Loucy (cell line): ENCODE data around the gene P2RX3.
"Not testable (repeated sequence)": the region's sequence is repeated elsewhere in the genome, so short reads cannot be mapped to it uniquely, and the experiment has no call there.

Experiments
- H2AFZ ChIP-seq: fragments of 200-600 bp; sonication (generic); 2 replicates; pipeline ENCODE4 v1.6.0; 2016; ENCODE audit warnings: antibody characterized with exemption, mild to moderate bottlenecking, low read length, moderate library complexity
- H3F3A ChIP-seq: fragments of 200-600 bp; 2 replicates; pipeline ENCODE4 v1.6.0; 2016; ENCODE audit warnings: antibody characterized with exemption, low read depth, mild to moderate bottlenecking
- H3K27me3 ChIP-seq: fragments of 200-600 bp; sonication (generic); 2 replicates; pipeline ENCODE4 v1.6.1; 2014; ENCODE audit warnings: low read length, mild to moderate bottlenecking; ENCODE audit not compliant: insufficient read depth, poor library complexity, severe bottlenecking
- H3K36me3 ChIP-seq: fragments of 200-600 bp; sonication (generic); 2 replicates; pipeline ENCODE4 v1.6.1; 2016; ENCODE audit warnings: low read length; ENCODE audit not compliant: insufficient read depth
- H3K4me1 ChIP-seq: fragments of 200-600 bp; sonication (generic); 2 replicates; pipeline ENCODE4 v1.5.1; 2014; ENCODE audit warnings: low read length, mild to moderate bottlenecking; ENCODE audit not compliant: insufficient read depth, poor library complexity, severe bottlenecking
- H3K4me2 ChIP-seq: fragments of 200-600 bp; sonication (generic); 2 replicates; pipeline ENCODE4 v1.6.0; 2014; ENCODE audit warnings: antibody characterized with exemption, low read length, low read depth, mild to moderate bottlenecking; ENCODE audit not compliant: poor library complexity, severe bottlenecking
- H3K4me3 ChIP-seq: fragments of 200-600 bp; sonication (generic); 2 replicates; pipeline ENCODE4 v1.5.1; 2014; ENCODE audit warnings: low read length, mild to moderate bottlenecking, mixed read lengths; ENCODE audit not compliant: poor library complexity, severe bottlenecking
- H3K79me2 ChIP-seq: fragments of 200-600 bp; sonication (generic); 2 replicates; pipeline ENCODE4 v1.6.1; 2014; ENCODE audit warnings: low read length; ENCODE audit not compliant: insufficient read depth
- H3K9ac ChIP-seq: fragments of 200-600 bp; sonication (generic); 2 replicates; pipeline ENCODE4 v1.6.0; 2014; ENCODE audit warnings: mild to moderate bottlenecking, low read depth, low read length, moderate library complexity; ENCODE audit not compliant: poor library complexity, severe bottlenecking
- H3K9me2 ChIP-seq: fragments of 200-600 bp; sonication (generic); replicated peaks from 2 replicates; pipeline ENCODE4 v1.6.1; 2016; ENCODE audit warnings: low read depth, low read length, mixed read lengths
- H3K9me3 ChIP-seq: fragments of 200-600 bp; sonication (generic); 2 replicates; pipeline ENCODE4 v1.6.1; 2014; ENCODE audit warnings: mild to moderate bottlenecking, antibody characterized with exemption, low read length, low read depth; ENCODE audit not compliant: insufficient read depth
- H4K20me1 ChIP-seq: fragments of 200-600 bp; sonication (generic); 2 replicates; pipeline ENCODE4 v1.6.0; 2014; ENCODE audit warnings: antibody characterized with exemption, low read length, mild to moderate bottlenecking; ENCODE audit not compliant: insufficient read depth, poor library complexity, severe bottlenecking
- CTCF ChIP-seq: fragments of 200-600 bp; sonication (generic); conservative IDR thresholded peaks from 2 replicates; pipeline ENCODE4 v1.5.1; 2014; ENCODE audit warnings: mild to moderate bottlenecking, antibody characterized with exemption, low read length
- EZH2phosphoT487 ChIP-seq: fragments of 200-600 bp; IDR thresholded peaks from 2 replicates; pipeline ENCODE4 v1.6.1; 2018; ENCODE audit warnings: antibody characterized with exemption, mild to moderate bottlenecking, moderate library complexity, borderline replicate concordance

The P2RX3 gene

GRCh38 chr11:57359896-57360690, 21.9 kb downstream of the P2RX3 start:
- H4K20me1 ChIP-seq, result no peaks in the 10 kb centered on the region
- H2AFZ ChIP-seq, result no peak overlapping the region
- peaks cover 4% of the 10 kb centered on the region; the same call in 1 of the 2 replicates for H3F3A ChIP-seq
- H3K79me2 ChIP-seq, result no peaks in the 10 kb centered on the region
- H3K36me3 ChIP-seq, result no peaks in the 10 kb centered on the region
- H3K4me1 ChIP-seq, result peaks cover 24% of the 10 kb centered on the region
- H3K4me2 ChIP-seq, result no peak overlapping the region
- H3K9me3 ChIP-seq, result no peaks in the 10 kb centered on the region
- no peak overlapping the region for H3K9ac ChIP-seq
- H3K4me3 ChIP-seq, result no peak overlapping the region
- TF ChIP-seq CTCF (no peak), EZH2phosphoT487 (no peak)
- no peaks in the 10 kb centered on the region for H3K9me2 ChIP-seq
- H3K27me3 ChIP-seq, result no peaks in the 10 kb centered on the region

GRCh38 chr11:57360991-57361390, 22.8 kb downstream of the P2RX3 start:
- no peaks in the 10 kb centered on the region for H3K9me2 ChIP-seq
- H3K4me1 ChIP-seq, result peaks cover 16% of the 10 kb centered on the region
- no peaks in the 10 kb centered on the region for H3K36me3 ChIP-seq
- H3F3A ChIP-seq, result peaks cover 4% of the 10 kb centered on the region; the same call in 1 of the 2 replicates
- no peak overlapping the region for H2AFZ ChIP-seq
- H3K9ac ChIP-seq, result no peak overlapping the region
- H3K79me2 ChIP-seq, result no peaks in the 10 kb centered on the region
- TF ChIP-seq EZH2phosphoT487, result no peak
- no peak for TF ChIP-seq CTCF
- no peaks in the 10 kb centered on the region for H4K20me1 ChIP-seq
- no peak overlapping the region for H3K4me2 ChIP-seq
- no peaks in the 10 kb centered on the region for H3K9me3 ChIP-seq
- no peak overlapping the region for H3K4me3 ChIP-seq
- H3K27me3 ChIP-seq, result no peaks in the 10 kb centered on the region

- not testable (repeated sequence) for H3K27me3 ChIP-seq, H3K9ac ChIP-seq, H3K9me3 ChIP-seq, H2AFZ ChIP-seq, H3K36me3 ChIP-seq, H3F3A ChIP-seq, H4K20me1 ChIP-seq, H3K4me2 ChIP-seq, H3K9me2 ChIP-seq, H3K4me3 ChIP-seq, H3K79me2 ChIP-seq
- H3K4me1 ChIP-seq, result peaks cover 12% of the 10 kb centered on the region
Measured at GRCh38 chr11:57361420-57361819, 23.3 kb downstream of the P2RX3 start.

- Histone ChIP-seq H4K20me1 (no peaks in the 10 kb centered on the region), H3K9me2 (no peaks in the 10 kb centered on the region), H3K4me2 (no peak overlapping the region), H3K9me3 (no peaks in the 10 kb centered on the region), H2AFZ (no peak overlapping the region), H3F3A (peaks cover 4% of the 10 kb centered on the region; the same call in 1 of the 2 replicates), H3K9ac (no peak overlapping the region), H3K4me3 (no peak overlapping the region), H3K4me1 (peaks cover 8% of the 10 kb centered on the region), H3K36me3 (no peaks in the 10 kb centered on the region), H3K79me2 (no peaks in the 10 kb centered on the region), H3K27me3 (no peaks in the 10 kb centered on the region)
- no peak for TF ChIP-seq CTCF
- no peak for TF ChIP-seq EZH2phosphoT487
Measured at GRCh38 chr11:57361926-57362325, 23.8 kb downstream of the P2RX3 start.
